Heart left ventricle (tissue), 13 donors: ENCODE measurements around the gene PI4K2B.

Experiments
- POLR2A ChIP-seq, 2 donors: fragments of 450-650 bp; IDR thresholded peaks; one replicate each; pipeline ENCODE4 v1.6.1; 2017; ENCODE audit warnings: antibody characterized with exemption in 2 of 2, mild to moderate bottlenecking in 2 of 2, moderate library complexity in 2 of 2
- TF ChIP-seq, protein P1 (sequence below), 12 donors: fragments of 200-600 bp; sonication (generic) in 4 of 12; IDR thresholded peaks; one replicate each; pipeline versions ENCODE4 v1.5.0 to v1.8.0; 2018 to 2022; ENCODE audit warnings: antibody characterized with exemption in 12 of 12, mild to moderate bottlenecking in 5 of 12
- donor health status: ischemic (EF 13 %, LVEDD 7.1; RV severe dilation, severe dysfunction).
- donor health status: DM: no; HTN: yes; CAD: no.
- donor health status: DM: no; HTN: no; CAD: no.
- donor health status: ischemic (EF 25% LVEDD 6.9; RV normal size, moderate dysfunction).
- donor health status: ischemic (EF 25% LVEDD 5.7; RV mildly dilated, moderate dysfunction).
- donor health status: ischemic (EF 35%, LVEDD 5.7; RV mildly dilated, moderate dysfunction).
- donor health status: nonischemic (EF 11% LVEDD 7.7; RV severe dilation, severe dysfunction).
- donor health status: DM: yes; HTN: yes; CAD: no.
- donor health status: PGD.
- donor health status: ischemic (EF 29% LVEDD 5.4; RV normal size, mild dysfunction).
- donor health status: nonischemic (EF 23%, LVEDD 6.1; RV moderate dilation, normal function).

DNA sequence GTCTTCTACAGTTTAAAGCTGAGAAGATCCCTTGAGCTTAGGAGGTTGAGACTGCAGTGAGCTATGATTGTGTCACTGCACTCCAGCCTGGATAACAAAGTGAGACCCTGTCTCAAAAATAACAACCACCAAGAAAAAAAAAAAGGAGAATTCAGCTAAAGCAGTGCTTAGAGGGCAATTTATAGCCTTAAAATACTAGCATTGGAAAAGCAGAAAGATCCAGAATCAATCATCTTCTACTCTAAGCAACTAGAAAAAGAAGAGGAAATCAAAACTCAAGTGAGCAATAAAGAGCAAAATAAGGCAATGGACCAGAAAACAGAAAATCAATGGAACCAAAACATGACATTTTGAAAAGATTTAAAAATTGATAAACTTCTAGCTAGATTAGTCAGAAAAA lies 639 bp upstream of the PI4K2B start:
- TF ChIP-seq, protein P1, sequence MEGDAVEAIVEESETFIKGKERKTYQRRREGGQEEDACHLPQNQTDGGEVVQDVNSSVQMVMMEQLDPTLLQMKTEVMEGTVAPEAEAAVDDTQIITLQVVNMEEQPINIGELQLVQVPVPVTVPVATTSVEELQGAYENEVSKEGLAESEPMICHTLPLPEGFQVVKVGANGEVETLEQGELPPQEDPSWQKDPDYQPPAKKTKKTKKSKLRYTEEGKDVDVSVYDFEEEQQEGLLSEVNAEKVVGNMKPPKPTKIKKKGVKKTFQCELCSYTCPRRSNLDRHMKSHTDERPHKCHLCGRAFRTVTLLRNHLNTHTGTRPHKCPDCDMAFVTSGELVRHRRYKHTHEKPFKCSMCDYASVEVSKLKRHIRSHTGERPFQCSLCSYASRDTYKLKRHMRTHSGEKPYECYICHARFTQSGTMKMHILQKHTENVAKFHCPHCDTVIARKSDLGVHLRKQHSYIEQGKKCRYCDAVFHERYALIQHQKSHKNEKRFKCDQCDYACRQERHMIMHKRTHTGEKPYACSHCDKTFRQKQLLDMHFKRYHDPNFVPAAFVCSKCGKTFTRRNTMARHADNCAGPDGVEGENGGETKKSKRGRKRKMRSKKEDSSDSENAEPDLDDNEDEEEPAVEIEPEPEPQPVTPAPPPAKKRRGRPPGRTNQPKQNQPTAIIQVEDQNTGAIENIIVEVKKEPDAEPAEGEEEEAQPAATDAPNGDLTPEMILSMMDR (IDR thresholded peaks at IDR 0.05), result no peak
- no peak for TF ChIP-seq POLR2A (IDR thresholded peaks at IDR 0.05)
